Measurements from ENCODE around the gene SEMA4A.

GRCh38 chr1:156104861-156105832, 48.2 kb upstream of the SEMA4A start:
- TF ChIP-seq CHD4 (IDR thresholded peaks at IDR 0.05; ENCODE audit: insufficient read depth, insufficient replicate concordance, low read depth, low read length, poor library complexity, severe bottlenecking) (no peak), ZNF3 (CRISPR knock-in tag; IDR thresholded peaks at IDR 0.05) (no peak), PHTF2 (CRISPR knock-in tag; IDR thresholded peaks at IDR 0.05) (no peak), CTCF (IDR thresholded peaks at IDR 0.05 in 2 of 3, conservative IDR thresholded peaks at IDR 0.05 in 1 of 3; ENCODE audit: insufficient read depth in 2 of 3, low read depth in 1 of 3, low read length in 3 of 3) (0 out of 6 replicates have a peak, but pooled peaks of 1 of the 3 experiments have one; percentile 6), POLR2A (conservative IDR thresholded peaks at IDR 0.05) (no peak), GTF2F1 (IDR thresholded peaks at IDR 0.05; ENCODE audit: low read depth, low read length) (no peak), JUND (IDR thresholded peaks at IDR 0.05; ENCODE audit: borderline replicate concordance, low read depth, low read length) (no peak), JUND (tag; IDR thresholded peaks at IDR 0.05; ENCODE audit: borderline replicate concordance, low read depth, low read length) (no peak), MAFK (IDR thresholded peaks at IDR 0.05; ENCODE audit: low read length) (no peak), ESRRA (IDR thresholded peaks at IDR 0.05; ENCODE audit: borderline replicate concordance, low read depth) (no peak), NR2C2 (CRISPR knock-in tag; IDR thresholded peaks at IDR 0.05) (no peak), NR2C2 (tag; IDR thresholded peaks at IDR 0.05) (peak; percentile 42), RBM25 (IDR thresholded peaks at IDR 0.05; ENCODE audit: low read depth, low read length, severe bottlenecking) (no peak), NCOA2 (IDR thresholded peaks at IDR 0.05; ENCODE audit: partially characterized antibody in 2 of 2) (no peak)
- TF ChIP-seq, protein P1, sequence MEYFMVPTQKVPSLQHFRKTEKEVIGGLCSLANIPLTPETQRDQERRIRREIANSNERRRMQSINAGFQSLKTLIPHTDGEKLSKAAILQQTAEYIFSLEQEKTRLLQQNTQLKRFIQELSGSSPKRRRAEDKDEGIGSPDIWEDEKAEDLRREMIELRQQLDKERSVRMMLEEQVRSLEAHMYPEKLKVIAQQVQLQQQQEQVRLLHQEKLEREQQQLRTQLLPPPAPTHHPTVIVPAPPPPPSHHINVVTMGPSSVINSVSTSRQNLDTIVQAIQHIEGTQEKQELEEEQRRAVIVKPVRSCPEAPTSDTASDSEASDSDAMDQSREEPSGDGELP (CRISPR knock-in tag; IDR thresholded peaks at IDR 0.05; ENCODE audit: borderline replicate concordance), result no peak
